Measurements from ENCODE around the gene LCN10. TPM values are rescaled to one million over a fixed set of nuclear protein-coding genes. Genes with fewer than 3 reads are reported as not detected.

LCN10 gene
- total and polyA plus RNA-seq, 2 donors (not counting 3 experiments of a cell fraction or from before 2014, with no cell fraction given): not detected

GRCh38 chr9:136751244-136751643 lies 8.5 kb upstream of the LCN10 start:
- no peaks in the 10 kb centered on the region for H3K4me1 ChIP-seq (ENCODE audit: control insufficient read depth, extremely low read depth, insufficient read depth, low read length)
- intact Hi-C loops (cut with micrococcal nuclease): no loop called here
- no peak for FAIRE-seq
- ChIA-PET CTCF (interaction anchor here (2.3 kb wide), 1 partner anchor 9 kb away, joined by 7 read pairs; no protein-coding TSS in a partner anchor), POLR2A (interaction anchor here (0.6 kb wide), 1 partner anchor 24 kb away, joined by 3 read pairs; no protein-coding TSS in a partner anchor)
- H3K9ac ChIP-seq (replicated peaks; ENCODE audit: extremely low read depth, insufficient read depth, low read length): no peak overlapping the region
- no peak overlapping the region for H3K4me3 ChIP-seq (replicated peaks in 1 of 3; ENCODE audit: insufficient read depth in 1 of 3, low read depth in 1 of 3, low read length in 3 of 3)
- DNase-seq (ENCODE audit: low read depth, low spot score): no peak
- H3K79me2 ChIP-seq (ENCODE audit: control insufficient read depth, insufficient read depth, low read length): no peaks in the 10 kb centered on the region
- no peak overlapping the region for H2AFZ ChIP-seq (ENCODE audit: low read depth, low read length)
- H4K20me1 ChIP-seq (replicated peaks; ENCODE audit: control insufficient read depth, extremely low read depth, insufficient read depth, low read length): no peaks in the 10 kb centered on the region
- TF ChIP-seq FOS (IDR thresholded peaks at IDR 0.05; ENCODE audit: borderline replicate concordance, insufficient read depth, low read length) (no peak), MYC (IDR thresholded peaks at IDR 0.05; ENCODE audit: low read depth, low read length) (no peak), CTCF (IDR thresholded peaks at IDR 0.05; ENCODE audit: extremely low read depth in 1 of 2, insufficient read depth in 1 of 2, low read depth in 1 of 2, low read length in 2 of 2) (no peak), GATA2 (IDR thresholded peaks at IDR 0.05; ENCODE audit: insufficient read depth, insufficient read length, low read depth, low read length) (no peak), JUN (IDR thresholded peaks at IDR 0.05; ENCODE audit: borderline replicate concordance, insufficient read depth, insufficient read length, low read depth) (no peak), POLR2AphosphoS5 (IDR thresholded peaks at IDR 0.05; ENCODE audit: insufficient read depth, low read depth, low read length) (no peak), MAX (IDR thresholded peaks at IDR 0.05; ENCODE audit: insufficient read depth, insufficient read length) (no peak), EZH2 (IDR thresholded peaks at IDR 0.05; ENCODE audit: borderline replicate concordance, low read depth, low read length, severe bottlenecking) (no peak), POLR2A (IDR thresholded peaks at IDR 0.05; ENCODE audit: low read depth, low read length) (no peak)
- H3K9me1 ChIP-seq (replicated peaks; ENCODE audit: control insufficient read depth, extremely low read depth, insufficient read depth, low read length): no peaks in the 10 kb centered on the region
- dilution Hi-C loops (cut with MboI; ENCODE audit: extremely low pct_ligation_motif_present, low sequenced_read_pairs): no loop called here
- no TSS peak for BruUV-seq (replicated peaks)
- no peaks in the 10 kb centered on the region for H3K9me3 ChIP-seq (replicated peaks; ENCODE audit: control insufficient read depth, insufficient read depth, low read length)
- no peaks in the 10 kb centered on the region for H3K36me3 ChIP-seq (ENCODE audit: control insufficient read depth in 2 of 2, extremely low read depth in 1 of 2, insufficient read depth in 2 of 2, low read length in 2 of 2)
- peaks cover 3 to 5% of the 10 kb centered on the region in 2 experiments for H3K27me3 ChIP-seq (ENCODE audit: control insufficient read depth in 2 of 2, insufficient read depth in 2 of 2, low read length in 2 of 2)
- no peak overlapping the region for H3K4me2 ChIP-seq (ENCODE audit: insufficient read depth, low read length)
- no peak overlapping the region for H3K27ac ChIP-seq (ENCODE audit: insufficient read depth, low read depth, low read length)
